NCI-H526 treated with DMSO at 0.1 percent for 48 hours (cell line): ENCODE results near the gene ITGB1BP1.

ENCODE experiments used
- DNase-seq: peaks from one replicate; lab custom pipeline; 2025; lab: John Stamatoyannopoulos, UW

ITGB1BP1 gene

GRCh38 chr2:9377461-9378097 lies 45.7 kb downstream of the ITGB1BP1 start:
- DNase-seq, result no peak

- DNase-seq, result no peak
Measured at GRCh38 chr2:9375857-9376428, 47.4 kb downstream of the ITGB1BP1 start.

DNA sequence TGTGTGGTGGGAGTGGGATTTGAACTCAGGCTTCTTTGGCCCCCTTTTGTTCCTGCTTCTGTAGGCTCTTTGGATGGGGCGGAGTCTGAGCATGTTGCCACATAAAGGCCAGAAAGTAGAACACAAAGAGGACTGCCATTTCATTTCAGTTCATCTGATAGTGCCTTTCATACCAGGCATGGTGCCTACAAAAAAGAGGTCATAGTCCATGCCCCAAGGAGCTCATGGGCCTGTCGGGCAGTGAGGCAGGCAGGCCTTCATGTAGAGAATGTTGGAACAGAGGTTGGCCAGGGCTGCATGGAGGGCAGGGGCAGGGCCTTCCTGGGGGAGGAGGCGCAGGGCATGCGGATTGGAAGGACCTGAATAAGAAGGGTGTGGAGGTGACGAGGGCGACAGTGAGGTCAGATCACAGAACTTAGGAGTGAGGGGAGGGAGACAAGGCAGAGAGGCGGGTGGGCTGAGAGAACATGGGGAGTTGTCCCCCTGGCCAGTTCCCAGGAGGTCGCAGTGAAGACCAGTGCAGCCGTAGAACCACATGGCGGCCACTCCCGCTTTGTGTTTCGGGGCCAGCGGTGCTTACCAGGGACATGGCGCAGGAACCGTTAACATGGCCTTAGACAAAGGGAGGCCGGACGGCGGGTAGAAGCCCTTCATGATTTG lies 49.1 kb downstream of the ITGB1BP1 start:
- no peak for DNase-seq

DNA sequence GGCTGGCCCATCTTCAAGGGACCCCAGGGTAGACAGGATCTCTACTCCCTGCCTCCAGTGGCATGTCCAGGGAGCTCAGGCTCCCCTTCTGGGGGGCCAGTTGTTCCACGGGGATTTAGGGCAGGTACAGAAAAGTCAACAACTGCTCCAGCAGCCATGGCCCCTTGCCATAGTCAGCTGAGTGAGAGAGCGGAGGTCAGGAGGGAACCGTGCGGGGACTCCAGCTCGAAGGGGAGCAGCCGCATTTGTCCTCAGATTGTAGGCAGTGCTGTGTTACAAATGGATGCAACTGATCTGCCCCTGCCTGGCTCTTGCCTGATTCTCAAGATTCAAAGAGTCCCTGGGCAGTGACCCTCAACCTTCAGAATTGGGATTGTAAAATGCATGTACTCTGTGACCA lies 49.9 kb downstream of the ITGB1BP1 start:
- no peak for DNase-seq

- no peak for DNase-seq
Measured at GRCh38 chr2:9373047-9373446, 50.3 kb downstream of the ITGB1BP1 start.

DNA sequence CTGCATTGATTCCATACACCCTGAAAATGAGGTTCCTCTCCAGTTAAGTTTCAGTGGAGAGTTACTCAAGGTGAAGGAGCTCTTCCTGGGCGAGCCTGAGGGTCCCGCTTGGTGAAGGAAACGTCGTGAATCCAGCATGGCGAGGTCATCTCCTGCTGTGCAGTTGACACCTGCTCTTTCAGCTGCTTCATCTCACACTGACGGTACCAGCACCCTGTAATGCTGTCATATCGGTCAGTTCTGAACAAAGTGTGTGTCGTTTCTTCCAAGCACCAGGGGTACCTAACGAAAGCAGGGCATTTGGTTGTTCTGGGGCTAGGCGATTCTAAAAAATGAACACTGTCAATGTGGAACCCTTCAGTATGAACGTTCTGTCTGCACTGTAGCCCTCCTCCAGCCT lies 52.6 kb downstream of the ITGB1BP1 start:
- DNase-seq, result no peak

- no peak for DNase-seq
Measured at GRCh38 chr2:9366026-9366425, 57.3 kb downstream of the ITGB1BP1 start.

- no peak for DNase-seq
Measured at GRCh38 chr2:9365498-9366019, 57.8 kb downstream of the ITGB1BP1 start.

DNA sequence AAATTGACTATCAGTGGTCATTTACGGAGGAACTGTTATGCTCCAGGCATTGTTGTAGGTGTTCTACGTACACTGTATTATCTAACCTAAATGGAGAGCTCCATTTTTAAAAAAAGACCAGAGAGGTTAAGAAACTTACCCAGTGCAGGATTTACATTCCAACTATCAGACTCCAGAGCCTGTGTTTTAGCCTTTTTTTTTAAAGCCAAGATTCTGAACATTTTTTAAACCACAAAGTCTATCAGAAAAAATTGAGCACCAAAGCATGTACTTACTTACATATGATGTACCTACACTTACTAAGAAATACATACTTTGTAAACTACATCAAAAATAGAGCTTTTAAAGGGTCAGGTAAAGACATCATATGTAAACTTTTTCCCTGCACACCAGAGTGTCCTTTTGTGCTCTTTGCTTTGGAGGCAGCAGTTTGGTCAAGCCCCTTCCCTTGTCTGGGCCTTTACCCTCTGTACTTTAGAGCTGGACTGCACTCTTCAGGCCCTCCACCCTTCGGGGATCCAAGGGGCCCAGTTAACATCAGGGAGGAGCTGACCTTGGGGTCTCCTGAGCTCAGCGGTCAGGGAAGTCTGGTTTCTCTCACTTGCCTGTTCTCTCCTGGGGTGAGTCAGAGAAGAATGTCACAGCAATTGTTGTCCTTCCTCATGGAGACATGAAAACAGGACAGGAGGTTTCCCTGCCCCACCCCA lies 58.4 kb downstream of the ITGB1BP1 start:
- no peak for DNase-seq

- no peak for DNase-seq
Measured at GRCh38 chr2:9364373-9364772, 59.0 kb downstream of the ITGB1BP1 start.

- DNase-seq, result no peak
Measured at GRCh38 chr2:9360701-9361100, 62.6 kb downstream of the ITGB1BP1 start.

DNA sequence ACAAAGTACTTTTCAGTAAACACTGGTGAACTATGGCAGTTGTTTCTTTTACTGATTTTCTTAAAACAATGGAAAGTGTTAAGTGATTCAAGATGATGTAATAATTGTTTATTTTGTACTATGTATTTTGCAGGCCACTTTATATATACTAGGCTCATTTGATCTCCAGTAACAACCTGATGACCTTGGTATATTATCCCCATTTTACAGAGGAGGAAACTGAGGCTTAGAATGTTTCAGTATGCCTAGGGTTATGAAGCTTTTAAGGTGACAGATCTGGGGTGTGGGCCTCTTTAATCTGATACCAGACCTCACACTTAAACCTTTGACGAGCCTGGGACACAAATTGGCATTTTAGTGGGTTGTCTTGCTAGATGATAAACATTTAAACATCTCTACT lies 63.2 kb downstream of the ITGB1BP1 start:
- DNase-seq, result no peak

DNA sequence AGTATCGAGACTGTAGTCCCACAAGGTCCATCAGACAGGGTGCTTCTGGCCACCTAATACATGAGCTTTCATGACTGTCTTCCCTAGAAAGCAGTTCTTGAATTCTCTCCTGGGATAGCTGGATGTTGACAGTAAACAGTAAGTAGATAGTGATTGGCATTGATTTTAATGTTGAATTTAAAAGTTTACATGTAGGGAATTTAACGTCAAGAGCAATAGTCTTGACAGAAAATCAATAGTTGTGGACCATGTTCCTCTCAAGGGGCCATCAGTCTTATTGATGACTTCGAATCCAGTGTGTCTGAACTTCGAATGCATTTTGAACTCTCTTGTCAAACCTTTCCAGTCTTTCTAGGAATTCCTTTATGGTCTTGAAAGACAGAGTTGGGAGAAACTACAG lies 63.9 kb downstream of the ITGB1BP1 start:
- DNase-seq, result no peak

DNA sequence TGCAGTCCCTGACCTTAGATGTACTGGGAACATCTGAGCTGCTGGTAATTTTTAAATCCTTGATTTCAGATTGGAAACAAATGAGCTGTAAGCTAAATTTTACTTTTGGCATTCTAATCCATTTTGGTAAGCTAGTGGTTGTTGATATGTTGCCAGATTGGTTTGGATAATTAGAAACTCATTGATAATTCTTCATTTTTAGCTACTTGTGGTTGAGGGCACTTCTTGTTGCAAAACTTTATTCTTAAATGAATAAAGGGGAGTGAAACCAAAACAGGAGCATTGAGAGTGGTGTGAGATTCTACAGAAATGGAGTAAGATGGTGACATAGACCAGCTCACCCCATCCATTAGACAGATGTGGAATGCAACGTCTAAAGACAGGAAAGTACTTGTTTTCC lies 64.5 kb downstream of the ITGB1BP1 start:
- no peak for DNase-seq

- no peak for DNase-seq
Measured at GRCh38 chr2:9356261-9356660, 67.1 kb downstream of the ITGB1BP1 start.

- DNase-seq, result no peak
Measured at GRCh38 chr2:9355716-9356115, 67.6 kb downstream of the ITGB1BP1 start.

DNA sequence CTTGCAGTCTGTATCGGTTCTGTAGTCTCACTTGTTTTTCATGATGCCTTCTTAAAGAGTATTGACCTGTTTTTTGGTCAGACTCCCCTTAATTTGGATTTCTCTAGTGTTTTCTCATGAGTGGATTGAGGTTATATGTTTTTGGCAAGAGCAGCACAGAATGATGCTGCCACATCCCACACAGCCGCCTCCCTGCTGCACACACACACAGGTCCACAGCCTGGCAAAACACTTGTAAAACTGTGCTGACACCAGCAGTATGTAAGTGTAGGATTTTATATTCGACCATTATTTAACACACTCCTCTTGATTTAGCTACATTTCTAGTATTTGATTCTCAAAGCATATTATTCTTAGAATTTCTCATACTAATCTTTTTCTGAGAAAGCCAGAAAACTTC lies 68.1 kb downstream of the ITGB1BP1 start:
- DNase-seq, result no peak

DNA sequence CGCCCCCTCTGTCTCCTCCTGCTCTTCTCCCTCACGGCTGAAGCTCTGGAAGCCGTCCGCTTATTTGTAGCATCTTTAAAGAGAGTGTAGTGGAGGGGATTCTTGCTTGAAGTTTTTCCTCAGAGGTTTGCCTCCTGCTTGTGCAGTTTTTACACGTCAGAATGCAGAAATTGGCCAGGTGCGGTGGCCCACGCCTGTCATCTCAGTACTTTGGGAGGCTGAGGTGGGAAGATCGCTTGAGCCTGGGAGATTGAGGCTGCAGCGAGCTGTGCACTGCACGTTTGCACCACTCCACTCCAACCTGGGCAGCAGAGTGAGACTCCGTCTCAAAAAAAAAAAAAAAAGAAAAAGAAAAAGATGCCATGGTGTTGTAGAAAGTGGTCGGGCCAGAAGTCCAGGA lies 69.0 kb downstream of the ITGB1BP1 start:
- DNase-seq, result no peak
